Hepatocyte (in vitro differentiated cells): ENCODE measurements around the gene CMIP.

Source experiments
- CTCF ChIP-seq: fragments of 200-600 bp; sonication (generic); IDR thresholded peaks from 2 replicates; pipeline ENCODE4 v1.5.1; 2016; ENCODE audit warnings: antibody characterized with exemption, mild to moderate bottlenecking; ENCODE audit not compliant: poor library complexity
- EZH2 ChIP-seq: fragments of 200-600 bp; sonication (generic); IDR thresholded peaks from 2 replicates; pipeline ENCODE4 v1.6.1; 2016; ENCODE audit warnings: antibody characterized with exemption, mild to moderate bottlenecking, borderline replicate concordance

- TF ChIP-seq CTCF (no peak), EZH2 (no peak)
Measured at GRCh38 chr16:81421126-81421525, 23.5 kb upstream of the CMIP start.
